Smooth muscle cell of the brain vasculature (primary cell): ENCODE results near the gene AFF4.

Experiments used
- DNase-seq: peaks from one replicate; pipeline ENCODE4 v3.0.0-alpha.2; 2012; ENCODE audit warnings: low read depth, low spot score

Gene AFF4

GRCh38 chr5:132853790-132854189, 109.6 kb downstream of the AFF4 start:
- no peak for DNase-seq

GRCh38 chr5:132853323-132853722, 110.1 kb downstream of the AFF4 start:
- no peak for DNase-seq

GRCh38 chr5:132850066-132850465, 113.4 kb downstream of the AFF4 start:
- no peak for DNase-seq

- no peak for DNase-seq
These were observed 114.1 kb downstream of the AFF4 start for GRCh38 chr5:132849347-132849746.

GRCh38 chr5:132848270-132848669, 115.2 kb downstream of the AFF4 start:
- no peak for DNase-seq

GRCh38 chr5:132841305-132841704, 122.1 kb downstream of the AFF4 start:
- no peak for DNase-seq

GRCh38 chr5:132840896-132841295, 122.5 kb downstream of the AFF4 start:
- no peak for DNase-seq

GRCh38 chr5:132840313-132840712, 123.1 kb downstream of the AFF4 start:
- no peak for DNase-seq

- no peak for DNase-seq
These were observed 123.8 kb downstream of the AFF4 start for GRCh38 chr5:132839426-132840301.

GRCh38 chr5:132838516-132839282, 124.7 kb downstream of the AFF4 start:
- no peak for DNase-seq

- no peak for DNase-seq
These were observed 125.6 kb downstream of the AFF4 start for GRCh38 chr5:132837868-132838267.

GRCh38 chr5:132836852-132837251, 126.6 kb downstream of the AFF4 start:
- no peak for DNase-seq

GRCh38 chr5:132834057-132834456, 129.4 kb downstream of the AFF4 start:
- DNase-seq = no peak

GRCh38 chr5:132832612-132833011, 130.8 kb downstream of the AFF4 start:
- DNase-seq = no peak

- DNase-seq = no peak
These were observed 132.2 kb downstream of the AFF4 start for GRCh38 chr5:132831095-132831860.

- DNase-seq = no peak
These were observed 132.9 kb downstream of the AFF4 start, which contains the start of gene SHROOM1 for GRCh38 chr5:132830436-132831094. SHROOM1 (minus strand) TSS chr5:132830647; CDS start chr5:132826140, 4,507 bp downstream.

- DNase-seq = no peak
These were observed 133.5 kb downstream of the AFF4 start for GRCh38 chr5:132829742-132830435.

GRCh38 chr5:132828846-132829494, 134.5 kb downstream of the AFF4 start:
- DNase-seq = no peak

GRCh38 chr5:132827943-132828673, 135.3 kb downstream of the AFF4 start:
- no peak for DNase-seq
